GM11168 (cell line): ENCODE data around the gene PLA2G3.

Source experiments
- in situ Hi-C: fragments of 300-500 bp; cut with MboI; formaldehyde crosslinking; loops from one replicate; pipeline ENCODE4 v1.12.0; 2022; ENCODE audit warnings: low sequenced_read_pairs; ENCODE audit not compliant: unreplicated experiment

PLA2G3 gene

GRCh38 chr22:31090217-31091085, 49.9 kb downstream of the PLA2G3 start:
- in situ Hi-C loops = loop anchor here (10.0 kb wide), 1 partner anchor 156 kb away; no protein-coding TSS in a partner anchor

GRCh38 chr22:31089160-31090100, 50.9 kb downstream of the PLA2G3 start:
- in situ Hi-C loops = loop anchor here (10.0 kb wide), 2 partner anchors 135 to 155 kb away; no protein-coding TSS in a partner anchor

- in situ Hi-C loops = loop anchor here (10.0 kb wide), 1 partner anchor 134 kb away; no protein-coding TSS in a partner anchor
These were observed 51.9 kb downstream of the PLA2G3 start for GRCh38 chr22:31088233-31088986.

- in situ Hi-C loops = loop anchor here (10.0 kb wide), 1 partner anchor 133 kb away; no protein-coding TSS in a partner anchor
These were observed 52.5 kb downstream of the PLA2G3 start for GRCh38 chr22:31087744-31088215.

GRCh38 chr22:31086703-31087330, 53.5 kb downstream of the PLA2G3 start:
- in situ Hi-C loops = loop anchor here (10.0 kb wide), 1 partner anchor 132 kb away; no protein-coding TSS in a partner anchor

- in situ Hi-C loops = loop anchor here (10.0 kb wide), 1 partner anchor 131 kb away; no protein-coding TSS in a partner anchor
These were observed 54.4 kb downstream of the PLA2G3 start for GRCh38 chr22:31085928-31086327.

- in situ Hi-C loops = loop anchor here (10.0 kb wide), 1 partner anchor 131 kb away; no protein-coding TSS in a partner anchor
These were observed 54.8 kb downstream of the PLA2G3 start for GRCh38 chr22:31085493-31085824.

- in situ Hi-C loops = loop anchor here (10.0 kb wide), 1 partner anchor 130 kb away; no protein-coding TSS in a partner anchor
These were observed 55.4 kb downstream of the PLA2G3 start for GRCh38 chr22:31084811-31085492.
